Stimulated activated CD4-positive, alpha-beta T cell treated with anti-CD3 and anti-CD28 coated beads, Interleukin-1b, Interleukin-23, amount 100 ng/mL, for 48 hours (primary cell): ENCODE measurements around the gene DEPDC5.
"Not testable (repeated sequence)": the region's sequence is repeated elsewhere in the genome, so short reads cannot be mapped to it uniquely, and the experiment has no call there.

Experiments used
- DNase-seq: peaks from one replicate; pipeline ENCODE4 v3.0.0-alpha.2; 2020

DEPDC5 gene

GRCh38 chr22:31750365-31751284 lies 3.2 kb upstream of the DEPDC5 start:
- DNase-seq, result no peak

- DNase-seq, result no peak
Observed at GRCh38 chr22:31752096-31752847, 1.5 kb upstream of the DEPDC5 start.

DNA sequence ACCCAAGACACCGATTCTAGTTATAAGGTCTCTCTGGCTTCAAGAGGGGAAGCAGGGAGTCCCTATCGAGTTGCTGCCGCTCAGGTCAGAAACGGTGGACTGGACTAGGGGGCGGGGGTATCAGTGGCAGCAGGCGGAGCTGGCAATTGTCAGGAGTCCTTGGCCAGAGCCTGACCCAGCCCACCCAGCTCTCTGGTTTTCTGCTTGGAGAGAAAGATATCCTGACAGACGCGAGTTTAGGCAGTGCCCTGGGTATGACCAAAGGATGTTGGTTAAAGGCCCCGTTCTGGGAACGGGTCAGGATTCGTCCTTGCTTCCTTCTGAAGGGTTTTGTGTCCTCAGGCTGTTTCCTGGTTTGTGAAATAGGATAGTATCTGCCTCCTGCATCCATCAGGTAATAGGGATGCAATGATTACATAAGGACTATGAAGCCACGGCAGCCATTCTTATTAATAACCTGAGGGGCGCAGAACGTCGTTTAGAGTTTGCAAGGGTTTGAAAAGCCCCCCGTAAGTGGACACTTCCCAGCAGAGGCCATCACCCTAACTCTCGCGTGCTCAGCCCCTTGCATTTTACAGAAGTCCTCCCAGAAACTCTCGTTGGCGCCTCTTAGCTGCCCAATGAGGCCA lies 700 bp upstream of the DEPDC5 start:
- DNase-seq, result no peak

DNA sequence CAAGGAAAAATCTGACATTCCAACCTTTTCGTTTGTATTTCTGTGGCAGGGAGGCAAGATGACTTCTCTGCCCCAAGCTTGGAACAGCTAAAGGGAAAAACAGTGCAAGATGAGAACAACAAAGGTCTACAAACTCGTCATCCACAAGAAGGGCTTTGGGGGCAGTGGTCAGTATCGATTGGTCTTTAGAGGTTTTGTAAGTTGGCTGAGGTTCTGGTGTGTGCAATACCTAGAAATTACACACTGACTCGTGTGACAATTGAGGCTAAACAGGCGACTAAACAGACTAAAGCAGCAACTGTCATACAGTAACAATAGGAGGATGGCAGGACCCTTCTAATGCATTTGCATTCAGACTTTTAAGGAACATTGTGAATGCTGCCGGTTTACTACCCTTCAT lies 994 bp downstream of the DEPDC5 start:
- no peak for DNase-seq

DNA sequence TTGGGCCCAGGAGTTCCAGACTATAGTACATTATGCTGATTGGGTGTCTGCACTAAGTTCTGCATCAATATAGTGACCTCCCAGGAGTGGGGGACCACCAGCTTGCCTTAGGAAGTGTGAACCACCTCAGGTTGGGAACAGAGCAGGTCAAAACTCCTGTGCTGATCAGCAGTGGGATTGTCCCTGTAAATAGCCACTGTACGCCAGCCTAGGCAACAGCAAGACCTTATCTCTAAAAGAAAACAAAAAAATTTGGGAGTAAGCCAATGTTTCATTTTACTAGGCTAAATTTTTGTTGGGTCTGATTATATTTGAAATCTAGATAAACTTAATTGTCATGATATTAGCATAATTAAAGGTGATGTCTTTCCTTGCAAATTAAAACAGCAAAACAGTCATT lies 3.4 kb downstream of the DEPDC5 start:
- DNase-seq, result no peak

DNA sequence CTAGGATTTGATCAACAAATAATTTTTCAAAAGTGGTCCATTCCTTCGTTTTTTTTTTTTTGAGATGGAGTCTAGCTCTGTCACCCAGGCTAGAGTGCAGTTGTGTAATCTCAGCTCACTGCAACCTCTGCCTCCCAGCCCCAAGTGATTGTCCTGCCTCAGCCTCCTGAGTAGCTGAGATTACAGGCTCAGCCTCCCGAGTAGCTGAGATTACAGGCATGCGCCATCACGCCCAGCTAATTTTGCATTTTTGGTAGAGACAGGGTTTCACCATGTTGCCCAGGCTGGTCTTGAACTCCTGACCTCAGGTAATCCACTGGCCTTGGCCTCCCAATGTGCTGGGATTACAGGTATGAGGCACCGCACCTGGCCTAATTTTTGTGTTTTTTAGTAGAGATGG lies 5.0 kb downstream of the DEPDC5 start:
- not testable (repeated sequence) for DNase-seq

GRCh38 chr22:31764785-31765184 lies 11.0 kb downstream of the DEPDC5 start:
- no peak for DNase-seq

DNA sequence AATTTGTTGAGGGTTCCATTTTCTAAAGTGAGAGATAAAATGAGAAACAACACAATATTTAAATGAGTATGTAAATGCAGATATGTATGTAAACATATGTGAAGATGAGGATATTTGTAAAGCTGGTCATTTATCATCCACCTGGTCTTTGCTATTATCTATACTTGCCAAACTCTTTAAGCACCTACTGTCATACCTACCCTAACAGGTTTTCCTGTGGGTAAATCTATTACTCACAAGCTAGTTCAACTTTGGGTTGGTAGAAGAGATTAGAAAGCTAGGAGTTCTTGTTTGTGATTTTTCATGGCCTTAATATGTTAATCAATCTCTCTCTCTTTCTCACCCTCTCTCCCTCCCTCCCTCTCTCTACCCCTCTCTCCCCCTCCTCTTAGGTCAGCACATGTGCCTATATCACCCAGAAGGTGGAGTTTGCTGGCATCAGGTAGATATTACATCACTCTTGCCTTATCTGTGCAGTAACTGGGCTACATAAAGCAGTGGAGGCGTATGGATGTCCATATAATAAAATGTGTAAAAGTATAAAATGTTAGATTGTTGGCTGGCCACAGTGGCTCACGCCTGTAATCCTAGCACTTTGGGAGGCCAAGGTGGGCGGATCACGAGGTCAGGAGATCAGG lies 14.7 kb downstream of the DEPDC5 start:
- no peak for DNase-seq

- no peak for DNase-seq
Observed at GRCh38 chr22:31773416-31773815, 19.6 kb downstream of the DEPDC5 start.

- DNase-seq, result no peak
Observed at GRCh38 chr22:31776231-31776630, 22.4 kb downstream of the DEPDC5 start.

- no peak for DNase-seq
Observed at GRCh38 chr22:31789803-31790202, 36.0 kb downstream of the DEPDC5 start.

DNA sequence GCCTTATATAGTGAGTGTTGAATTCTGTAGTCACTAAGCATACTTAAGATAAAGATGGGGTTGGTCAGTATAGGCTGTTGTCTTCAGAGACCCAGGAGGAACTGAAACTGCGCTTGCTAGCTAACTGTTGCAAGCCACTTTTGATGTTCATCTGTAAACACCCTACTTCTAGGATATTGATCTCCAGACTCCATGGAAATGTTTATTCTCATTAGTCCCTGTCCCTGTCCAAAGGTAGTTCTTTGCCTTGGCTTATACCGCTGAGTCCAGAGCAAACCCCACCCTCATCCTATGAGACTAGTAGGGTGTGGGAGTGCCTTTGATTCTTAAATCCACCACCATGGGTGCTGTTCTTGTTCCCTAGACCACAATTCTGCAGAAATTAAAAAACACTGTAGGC lies 36.4 kb downstream of the DEPDC5 start:
- DNase-seq, result no peak

- not testable (repeated sequence) for DNase-seq
Observed at GRCh38 chr22:31799358-31799757, 45.5 kb downstream of the DEPDC5 start.

DNA sequence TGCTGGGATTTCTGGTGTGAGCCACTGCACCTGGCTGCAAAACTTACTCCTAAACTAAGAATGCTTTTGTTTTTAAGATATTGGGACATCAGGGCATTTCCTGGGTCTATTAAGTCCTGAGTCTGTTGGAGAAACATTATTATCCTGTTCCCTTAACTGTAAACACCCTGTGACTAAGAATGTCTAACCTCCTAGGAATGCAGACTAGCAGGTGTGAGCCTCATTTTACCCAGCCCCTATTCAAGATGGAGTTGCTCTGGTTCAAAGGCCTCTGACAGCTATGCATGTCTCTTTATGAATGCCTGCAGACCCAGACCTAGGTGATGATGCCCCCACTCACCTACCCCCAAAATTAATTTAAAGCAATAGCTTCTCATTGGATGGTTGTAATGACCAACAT lies 46.2 kb downstream of the DEPDC5 start:
- DNase-seq, result no peak

DNA sequence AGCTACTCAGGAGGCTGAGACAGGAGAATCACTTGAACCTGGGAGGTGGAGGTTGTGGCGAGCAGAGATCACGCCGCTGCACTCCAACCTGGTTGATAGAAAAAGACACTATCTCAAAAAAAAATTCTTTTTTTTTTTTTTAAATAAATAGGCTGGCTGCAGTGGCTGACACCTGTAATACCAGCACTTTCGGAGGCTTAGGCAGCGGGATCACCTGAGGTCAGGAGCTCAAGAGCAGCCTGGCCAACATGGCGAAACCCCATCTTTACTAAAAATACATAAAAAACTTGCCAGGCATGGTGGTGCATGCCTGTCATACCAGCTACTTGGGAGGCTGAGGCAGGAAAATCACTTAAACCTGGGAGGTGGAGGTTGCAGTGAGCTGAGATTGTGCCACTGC lies 47.0 kb downstream of the DEPDC5 start:
- DNase-seq, result not testable (repeated sequence)

DNA sequence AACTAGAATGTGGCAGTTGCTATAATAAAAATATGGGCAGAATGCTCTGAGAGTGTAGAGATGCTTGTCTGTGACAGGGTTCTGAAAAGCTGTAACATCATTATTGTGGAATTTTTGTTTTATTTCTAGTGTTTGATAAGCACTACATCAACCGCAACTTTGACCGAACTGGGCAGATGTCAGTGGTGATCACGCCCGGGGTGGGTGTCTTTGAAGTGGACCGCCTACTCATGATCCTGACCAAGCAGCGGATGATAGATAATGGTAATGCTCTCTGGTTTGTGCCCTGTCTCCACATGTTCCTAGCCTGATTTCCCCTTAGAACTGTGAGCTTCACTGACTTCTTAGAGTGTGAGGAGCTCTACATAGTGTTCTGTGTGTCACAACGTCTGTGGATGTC lies 48.8 kb downstream of the DEPDC5 start:
- no peak for DNase-seq

- no peak for DNase-seq
Observed at GRCh38 chr22:31806751-31807150, 52.9 kb downstream of the DEPDC5 start.

DNA sequence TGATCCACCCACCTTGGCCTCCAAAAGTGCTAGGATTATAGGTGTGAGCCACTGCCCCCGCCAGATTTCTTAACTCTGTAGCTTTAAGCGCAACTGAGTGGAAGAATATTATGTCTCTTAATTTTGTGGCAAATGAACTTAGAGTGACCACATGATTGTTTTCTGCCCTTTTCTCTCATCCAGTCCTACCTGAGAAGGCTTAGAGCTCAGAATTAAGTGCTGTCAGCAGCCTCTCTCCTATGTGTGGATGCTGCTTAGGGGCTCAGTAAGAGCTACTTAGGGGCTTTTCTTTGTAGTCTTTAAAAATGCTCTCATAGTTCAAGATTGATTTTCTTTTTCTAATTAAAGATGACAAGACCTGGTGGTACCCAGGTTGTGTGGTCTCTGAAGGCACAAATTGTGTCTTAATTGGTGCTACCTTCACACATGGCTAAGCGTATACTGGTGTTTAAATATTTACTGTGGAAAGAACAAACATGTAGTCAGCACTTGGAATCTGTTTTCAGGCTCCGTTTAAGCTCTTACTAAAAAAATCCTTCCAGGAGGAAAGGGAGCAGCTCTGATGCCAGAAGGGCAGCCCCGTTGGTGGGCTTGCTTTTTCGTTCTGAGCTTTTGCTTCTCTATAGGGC lies 59.3 kb downstream of the DEPDC5 start:
- no peak for DNase-seq

GRCh38 chr22:31813898-31814297 lies 60.1 kb downstream of the DEPDC5 start:
- not testable (repeated sequence) for DNase-seq

DNA sequence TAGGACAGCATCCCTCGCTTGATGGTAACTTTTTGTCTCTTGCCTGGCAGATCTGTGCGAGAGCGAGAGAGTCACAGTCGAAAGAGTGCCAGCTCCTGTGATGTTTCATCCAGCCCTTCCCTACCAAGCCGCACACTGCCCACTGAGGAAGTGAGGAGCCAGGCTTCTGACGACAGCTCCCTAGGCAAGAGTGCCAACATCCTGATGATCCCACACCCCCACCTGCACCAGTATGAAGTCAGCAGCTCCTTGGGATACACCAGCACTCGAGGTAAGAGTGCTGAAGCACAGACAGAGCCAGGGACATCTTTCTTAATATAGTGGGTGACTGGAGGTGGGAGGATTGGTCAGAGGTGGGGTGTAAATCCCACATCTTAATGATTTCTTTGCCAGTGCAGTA lies 61.1 kb downstream of the DEPDC5 start:
- DNase-seq, result no peak

- not testable (repeated sequence) for DNase-seq
Observed at GRCh38 chr22:31815383-31815814, 61.6 kb downstream of the DEPDC5 start.

- no peak for DNase-seq
Observed at GRCh38 chr22:31816750-31817149, 62.9 kb downstream of the DEPDC5 start.
